ENCODE data around the gene WNK1. TPM values are rescaled to one million over a fixed set of nuclear protein-coding genes. Genes with fewer than 3 reads are reported as not detected.
A peak's percentile ranks its signal among the peaks of the same experiment; 100 is the strongest.
"Not testable (repeated sequence)": the region's sequence is repeated elsewhere in the genome, so short reads cannot be mapped to it uniquely, and the experiment has no call there.

The WNK1 gene
- total RNA-seq, 1 experiment from 2014 or later, result 183 TPM

DNA sequence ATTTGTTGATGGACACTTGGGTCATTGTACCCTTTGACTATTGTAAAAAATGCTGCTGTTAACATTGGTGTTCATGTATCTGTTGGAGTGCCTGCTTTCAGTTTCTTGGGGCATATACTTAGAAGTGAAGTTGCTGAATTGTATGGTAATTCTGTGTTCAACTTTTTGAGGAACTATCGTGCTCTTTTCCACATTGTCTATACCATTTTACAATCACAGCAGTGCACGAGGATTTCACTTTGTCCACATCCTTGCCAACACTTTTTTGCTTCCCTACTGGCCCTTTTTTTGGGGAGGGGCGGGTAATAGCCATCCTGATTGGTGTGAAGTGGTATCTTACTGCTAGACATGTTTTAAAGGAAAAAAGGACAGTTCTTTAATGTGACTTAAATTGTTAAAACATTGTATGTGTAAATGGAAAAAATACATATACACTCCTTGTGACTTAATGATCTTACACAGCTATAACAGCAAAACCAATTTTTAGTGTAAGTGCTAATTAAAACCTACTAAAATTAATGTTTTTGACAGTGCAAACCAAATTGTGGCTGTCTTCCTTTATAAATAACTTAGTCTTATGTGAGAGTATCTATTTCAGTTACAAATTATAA lies 52.7 kb downstream of the WNK1 start:
- no peaks in the 10 kb centered on the region for H4K20me1 ChIP-seq (ENCODE audit: insufficient read depth, low read depth, low read length)
- peak overlapping the region; percentile 29; the same call in 1 of the 2 replicates for H3K4me3 ChIP-seq (ENCODE audit: low read length)
- H3K4me1 ChIP-seq (ENCODE audit: low read length), result peaks cover 87% of the 10 kb centered on the region
- H3K9me3 ChIP-seq (ENCODE audit: low read length), result no peaks in the 10 kb centered on the region
- peak overlapping the region; percentile 54 for H3K4me2 ChIP-seq (ENCODE audit: low read depth, low read length, poor library complexity, severe bottlenecking)
- no peak overlapping the region for H3K9ac ChIP-seq (ENCODE audit: low read length)
- peak overlapping the region; percentile 48 for H3K27ac ChIP-seq (ENCODE audit: low read length)
- no peaks in the 10 kb centered on the region for H3K9me2 ChIP-seq (replicated peaks; ENCODE audit: insufficient read depth, low read length)
- no peak overlapping the region for H2AFZ ChIP-seq (ENCODE audit: low read length)
- peak; percentile 65 for DNase-seq
- no peaks in the 10 kb centered on the region for H3K27me3 ChIP-seq (ENCODE audit: low read length)
- H3K79me2 ChIP-seq (ENCODE audit: low read length), result peaks cover 97% of the 10 kb centered on the region
- H3K36me3 ChIP-seq (ENCODE audit: insufficient read depth, low read length), result no peaks in the 10 kb centered on the region

DNA sequence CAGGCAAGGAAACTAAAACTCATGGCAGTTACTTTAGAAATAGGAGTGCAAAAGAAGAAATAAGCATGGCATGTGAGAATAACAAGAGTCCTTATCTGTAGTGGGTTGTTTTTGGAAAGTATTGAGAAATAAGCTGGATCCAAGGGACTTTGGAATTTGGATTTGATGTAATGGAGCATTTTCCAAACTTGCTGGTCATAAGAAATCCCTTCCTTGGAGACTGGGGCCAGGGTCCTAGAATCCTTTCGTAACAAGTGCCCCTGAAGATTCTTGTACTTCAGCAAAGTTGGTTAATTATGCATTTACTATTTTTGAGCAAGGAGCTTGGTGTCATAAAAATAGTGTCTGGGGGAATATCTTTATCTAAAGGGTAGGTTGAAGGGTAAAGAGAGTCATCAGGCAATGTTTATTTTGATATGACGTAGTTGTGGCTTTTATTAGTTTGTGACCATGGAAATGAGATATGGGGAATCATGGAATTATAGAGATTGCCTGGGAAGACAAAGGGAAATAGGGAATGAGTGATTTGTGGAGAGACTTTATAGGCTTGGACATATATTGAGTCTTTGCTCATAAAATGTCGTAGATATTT lies 53.9 kb downstream of the WNK1 start:
- peak overlapping the region; percentile 54 for H3K4me2 ChIP-seq (ENCODE audit: low read depth, low read length, poor library complexity, severe bottlenecking)
- H3K9me3 ChIP-seq (ENCODE audit: low read length), result no peaks in the 10 kb centered on the region
- no peaks in the 10 kb centered on the region for H3K9me2 ChIP-seq (replicated peaks; ENCODE audit: insufficient read depth, low read length)
- H2AFZ ChIP-seq (ENCODE audit: low read length), result no peak overlapping the region
- H3K4me3 ChIP-seq (ENCODE audit: low read length), result no peak overlapping the region
- H3K27me3 ChIP-seq (ENCODE audit: low read length), result no peaks in the 10 kb centered on the region
- no peak for DNase-seq
- H4K20me1 ChIP-seq (ENCODE audit: insufficient read depth, low read depth, low read length), result 0 out of 2 replicates have a peak, but pooled peaks cover 4% of the 10 kb centered on the region
- peaks cover 88% of the 10 kb centered on the region for H3K4me1 ChIP-seq (ENCODE audit: low read length)
- no peaks in the 10 kb centered on the region for H3K36me3 ChIP-seq (ENCODE audit: insufficient read depth, low read length)
- no peak overlapping the region for H3K9ac ChIP-seq (ENCODE audit: low read length)
- peaks cover 98% of the 10 kb centered on the region for H3K79me2 ChIP-seq (ENCODE audit: low read length)
- peak overlapping the region; percentile 48; the same call in 1 of the 2 replicates for H3K27ac ChIP-seq (ENCODE audit: low read length)

DNA sequence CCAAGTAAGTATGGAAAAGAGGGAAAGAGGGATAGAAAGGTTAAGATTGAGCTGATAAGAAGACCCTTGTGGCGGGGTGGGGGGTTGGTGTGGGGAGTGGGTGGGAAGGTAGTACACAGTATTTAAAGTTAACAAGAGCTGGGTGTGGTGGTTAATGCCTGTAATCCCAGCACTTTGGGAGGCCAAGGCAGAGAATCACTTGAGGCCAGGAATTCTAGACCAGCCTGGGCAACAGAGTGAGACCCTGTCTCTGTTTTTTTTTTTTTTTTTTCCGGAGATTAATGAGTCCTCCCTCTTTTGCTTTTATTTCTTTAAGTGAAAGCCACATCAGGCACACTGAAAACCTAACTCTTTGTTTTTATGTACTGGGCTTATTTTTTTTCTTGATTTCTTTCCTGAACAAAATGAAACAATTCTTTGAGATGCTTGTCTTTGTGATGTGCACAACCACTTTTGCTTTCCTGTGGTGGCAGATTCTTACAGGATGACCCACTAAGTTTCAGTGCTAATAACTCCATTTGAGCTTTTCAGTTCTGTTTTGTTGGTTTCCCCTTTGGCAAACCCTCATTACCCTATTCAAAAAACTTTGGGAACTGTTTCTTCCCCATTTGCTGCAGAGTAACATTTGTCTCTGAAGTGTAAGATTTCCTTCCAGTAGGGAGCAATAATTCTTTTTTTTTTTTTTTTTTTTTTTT lies 54.8 kb downstream of the WNK1 start:
- no peak overlapping the region for H3K27ac ChIP-seq (ENCODE audit: low read length)
- no peaks in the 10 kb centered on the region for H3K9me2 ChIP-seq (replicated peaks; ENCODE audit: insufficient read depth, low read length)
- H3K27me3 ChIP-seq (ENCODE audit: low read length), result no peaks in the 10 kb centered on the region
- no peak overlapping the region for H3K4me3 ChIP-seq (ENCODE audit: low read length)
- no peak for DNase-seq
- no peaks in the 10 kb centered on the region for H3K9me3 ChIP-seq (ENCODE audit: low read length)
- H3K79me2 ChIP-seq (ENCODE audit: low read length), result peaks cover 98% of the 10 kb centered on the region
- H2AFZ ChIP-seq (ENCODE audit: low read length), result no peak overlapping the region
- H3K9ac ChIP-seq (ENCODE audit: low read length), result no peak overlapping the region
- H4K20me1 ChIP-seq (ENCODE audit: insufficient read depth, low read depth, low read length), result 0 out of 2 replicates have a peak, but pooled peaks cover 9% of the 10 kb centered on the region
- no peaks in the 10 kb centered on the region for H3K36me3 ChIP-seq (ENCODE audit: insufficient read depth, low read length)
- no peak overlapping the region for H3K4me2 ChIP-seq (ENCODE audit: low read depth, low read length, poor library complexity, severe bottlenecking)
- peaks cover 88% of the 10 kb centered on the region for H3K4me1 ChIP-seq (ENCODE audit: low read length)

DNA sequence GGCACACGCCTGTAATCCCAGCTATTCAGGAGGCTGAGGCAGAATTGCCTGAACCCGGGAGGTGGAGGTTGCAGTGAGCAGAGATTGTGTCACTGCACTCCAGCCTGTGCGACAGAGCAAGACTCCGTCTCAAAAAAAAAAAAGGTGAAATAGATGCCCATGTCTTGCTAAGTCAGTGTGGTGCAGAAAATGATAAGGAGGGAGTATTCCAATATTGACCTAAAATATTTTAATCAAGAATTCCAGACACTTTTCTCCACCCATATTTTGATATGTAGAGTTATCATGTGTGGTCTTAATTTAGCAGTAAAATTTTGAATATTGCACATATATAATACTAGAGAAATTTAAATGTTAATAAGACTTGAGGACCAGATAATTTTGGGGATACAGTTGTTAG lies 57.7 kb downstream of the WNK1 start:
- peak overlapping the region; percentile 78 for H3K27ac ChIP-seq (ENCODE audit: low read length)
- peaks cover 95% of the 10 kb centered on the region for H3K79me2 ChIP-seq (ENCODE audit: low read length)
- no peak overlapping the region; the same call in 1 of the 2 replicates for H3K4me3 ChIP-seq (ENCODE audit: low read length)
- DNase-seq, result no peak
- H3K4me2 ChIP-seq (ENCODE audit: low read depth, low read length, poor library complexity, severe bottlenecking), result peak overlapping the region; percentile 56
- peaks cover 76% of the 10 kb centered on the region for H3K4me1 ChIP-seq (ENCODE audit: low read length)
- no peak overlapping the region for H2AFZ ChIP-seq (ENCODE audit: low read length)
- 0 out of 2 replicates have a peak, but pooled peaks cover under 1% of the 10 kb centered on the region for H3K36me3 ChIP-seq (ENCODE audit: insufficient read depth, low read length)
- H3K9me3 ChIP-seq (ENCODE audit: low read length), result no peaks in the 10 kb centered on the region
- H4K20me1 ChIP-seq (ENCODE audit: insufficient read depth, low read depth, low read length), result 0 out of 2 replicates have a peak, but pooled peaks cover 12% of the 10 kb centered on the region
- no peaks in the 10 kb centered on the region for H3K27me3 ChIP-seq (ENCODE audit: low read length)
- no peaks in the 10 kb centered on the region for H3K9me2 ChIP-seq (replicated peaks; ENCODE audit: insufficient read depth, low read length)
- peak overlapping the region; percentile 33 for H3K9ac ChIP-seq (ENCODE audit: low read length)

DNA sequence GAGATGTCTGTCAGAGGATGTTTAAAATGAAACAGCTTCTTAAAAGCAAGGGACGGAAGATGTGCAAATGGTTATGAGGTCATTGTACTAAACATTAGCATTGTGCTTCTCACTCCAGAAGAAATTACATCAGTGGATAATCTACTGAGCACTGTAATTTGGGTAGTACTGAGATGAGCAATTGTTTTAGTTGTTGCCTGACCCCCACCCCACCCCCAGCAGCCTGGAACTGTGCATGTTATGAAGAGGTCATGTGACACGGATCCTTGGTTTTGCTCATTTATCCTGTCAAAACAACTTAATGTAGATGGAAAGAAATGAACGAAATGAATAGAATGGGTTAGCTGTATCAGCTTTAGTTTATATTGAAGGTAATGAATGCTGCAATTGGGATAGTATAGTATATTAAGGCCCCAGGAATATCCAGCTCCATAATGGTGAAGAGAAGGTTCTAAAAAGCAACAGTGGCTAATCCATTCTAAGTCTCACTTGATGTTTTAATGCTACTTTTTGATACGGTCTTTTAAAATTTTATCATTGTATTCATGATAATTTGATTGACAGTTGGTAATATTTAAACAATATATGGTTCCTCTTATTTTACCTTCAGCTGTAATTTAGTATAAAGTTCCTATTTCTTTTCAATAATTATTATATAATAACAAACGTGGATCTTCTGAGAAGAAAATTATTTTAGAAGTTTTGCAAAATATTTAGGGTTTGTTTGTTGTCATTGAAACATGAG lies 58.5 kb downstream of the WNK1 start:
- no peaks in the 10 kb centered on the region for H3K27me3 ChIP-seq (ENCODE audit: low read length)
- H3K4me3 ChIP-seq (ENCODE audit: low read length), result no peak overlapping the region; the same call in 1 of the 2 replicates
- H3K9ac ChIP-seq (ENCODE audit: low read length), result peak overlapping the region; percentile 33
- no peaks in the 10 kb centered on the region for H3K9me3 ChIP-seq (ENCODE audit: low read length)
- peaks cover 8% of the 10 kb centered on the region for H3K36me3 ChIP-seq (ENCODE audit: insufficient read depth, low read length)
- H2AFZ ChIP-seq (ENCODE audit: low read length), result no peak overlapping the region
- peak overlapping the region; percentile 56 for H3K4me2 ChIP-seq (ENCODE audit: low read depth, low read length, poor library complexity, severe bottlenecking)
- H4K20me1 ChIP-seq (ENCODE audit: insufficient read depth, low read depth, low read length), result 0 out of 2 replicates have a peak, but pooled peaks cover 12% of the 10 kb centered on the region
- peaks cover 95% of the 10 kb centered on the region for H3K79me2 ChIP-seq (ENCODE audit: low read length)
- H3K4me1 ChIP-seq (ENCODE audit: low read length), result peaks cover 74% of the 10 kb centered on the region
- no peak for DNase-seq
- H3K27ac ChIP-seq (ENCODE audit: low read length), result peak overlapping the region; percentile 78
- H3K9me2 ChIP-seq (replicated peaks; ENCODE audit: insufficient read depth, low read length), result no peaks in the 10 kb centered on the region

DNA sequence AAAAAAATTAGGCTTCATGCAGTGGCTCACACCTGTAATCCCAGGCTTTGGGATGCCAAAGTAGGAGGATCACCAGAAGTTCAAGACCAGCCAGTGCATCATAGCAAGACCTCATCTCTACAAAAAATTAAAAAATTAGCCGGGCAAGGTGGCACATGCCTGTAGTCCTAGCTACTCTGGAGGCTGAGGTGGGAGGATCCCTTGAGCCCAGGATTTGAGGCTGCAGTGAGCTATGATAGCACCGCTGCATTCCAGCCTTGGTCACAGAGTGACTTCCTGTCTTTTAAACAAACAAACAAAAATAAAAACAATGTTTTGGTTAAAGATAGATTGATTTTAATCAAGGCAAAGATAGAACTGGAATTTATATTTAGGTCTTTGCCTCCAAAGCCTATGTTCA lies 60.6 kb downstream of the WNK1 start:
- no peak for DNase-seq
- Histone ChIP-seq H3K4me2 (ENCODE audit: low read depth, low read length, poor library complexity, severe bottlenecking) (peak overlapping the region; percentile 1), H3K79me2 (ENCODE audit: low read length) (peaks cover 96% of the 10 kb centered on the region), H3K4me1 (ENCODE audit: low read length) (peaks cover 79% of the 10 kb centered on the region), H3K9ac (ENCODE audit: low read length) (no peak overlapping the region), H4K20me1 (ENCODE audit: insufficient read depth, low read depth, low read length) (0 out of 2 replicates have a peak, but pooled peaks cover 12% of the 10 kb centered on the region), H3K27me3 (ENCODE audit: low read length) (no peaks in the 10 kb centered on the region), H3K27ac (ENCODE audit: low read length) (peak overlapping the region; percentile 78), H3K36me3 (ENCODE audit: insufficient read depth, low read length) (peaks cover 18% of the 10 kb centered on the region), H3K9me2 (replicated peaks; ENCODE audit: insufficient read depth, low read length) (no peaks in the 10 kb centered on the region), H2AFZ (ENCODE audit: low read length) (no peak overlapping the region), H3K9me3 (ENCODE audit: low read length) (no peaks in the 10 kb centered on the region), H3K4me3 (ENCODE audit: low read length) (no peak overlapping the region)

DNA sequence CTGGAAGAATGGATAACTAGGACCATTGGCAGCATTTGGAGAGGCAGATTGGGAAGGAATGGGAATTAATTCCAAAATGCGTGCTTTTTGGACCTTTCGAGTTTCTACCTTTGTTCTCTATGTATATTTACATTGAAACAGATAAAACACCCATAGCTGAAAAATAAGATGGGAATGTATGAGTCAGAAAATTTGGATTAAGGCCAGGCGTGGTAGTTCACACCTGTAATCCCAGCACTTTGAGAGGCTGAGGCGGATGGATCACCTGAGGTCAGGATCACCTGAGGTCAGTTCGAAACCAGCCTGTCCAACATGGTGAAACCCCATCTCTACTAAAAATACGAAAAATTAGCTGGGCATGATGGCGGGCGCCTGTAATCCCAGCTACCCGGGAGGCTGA lies 65.1 kb downstream of the WNK1 start:
- not testable (repeated sequence) for H3K9me2 ChIP-seq (replicated peaks; ENCODE audit: insufficient read depth, low read length); H3K4me3 ChIP-seq (ENCODE audit: low read length); H2AFZ ChIP-seq (ENCODE audit: low read length); H4K20me1 ChIP-seq (ENCODE audit: insufficient read depth, low read depth, low read length); H3K27ac ChIP-seq (ENCODE audit: low read length); DNase-seq; H3K9ac ChIP-seq (ENCODE audit: low read length); H3K27me3 ChIP-seq (ENCODE audit: low read length); H3K9me3 ChIP-seq (ENCODE audit: low read length)
- peak overlapping the region; percentile 18 for H3K4me2 ChIP-seq (ENCODE audit: low read depth, low read length, poor library complexity, severe bottlenecking)
- peaks cover 34% of the 10 kb centered on the region for H3K36me3 ChIP-seq (ENCODE audit: insufficient read depth, low read length)
- peaks cover 65% of the 10 kb centered on the region for H3K4me1 ChIP-seq (ENCODE audit: low read length)
- peaks cover 96% of the 10 kb centered on the region for H3K79me2 ChIP-seq (ENCODE audit: low read length)

Measured in Karpas-422 (cell line).